ENCODE results near the gene OSBPL6.

DNA sequence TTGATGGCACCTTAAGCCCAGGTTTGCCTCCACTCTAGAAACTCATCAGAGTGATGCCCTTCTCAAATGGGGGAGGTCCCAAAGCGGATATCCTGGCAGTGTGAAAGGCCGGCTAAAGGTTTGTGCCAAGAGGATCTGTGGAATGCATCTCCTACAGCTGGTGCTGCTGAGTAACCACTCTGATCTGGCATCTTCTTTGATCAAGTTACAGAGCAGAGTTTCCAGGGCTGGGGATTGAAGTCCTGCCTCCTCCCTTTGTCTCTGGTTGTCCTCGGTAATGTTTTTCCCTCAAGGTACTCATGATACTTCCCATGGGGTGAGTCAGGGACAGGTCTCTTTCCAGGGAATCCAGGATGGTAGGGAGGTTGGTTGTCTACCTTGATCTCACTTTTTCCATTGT lies 232.1 kb downstream of the OSBPL6 start:
- no peak for TF ChIP-seq POLR2A (IDR thresholded peaks at IDR 0.05; ENCODE audit: low read length)
- TF ChIP-seq GATA1 (IDR thresholded peaks at IDR 0.05; ENCODE audit: low read depth, low read length): no peak
